ENCODE data around the gene PELI1. TPM values are rescaled to one million over a fixed set of nuclear protein-coding genes. Genes with fewer than 3 reads are reported as not detected.

Gene PELI1
- total and polyA plus RNA-seq, 7 donors = 4.4 to 7.6 (median 6.9) TPM

GRCh38 chr2:64094663-64095382 is 49.4 kb downstream of the PELI1 start:
- TF ChIP-seq CTCF (IDR thresholded peaks at IDR 0.05) = no peak
- Histone ChIP-seq H3K4me1 (no peaks in the 10 kb centered on the region), H3K36me3 (ENCODE audit: insufficient read depth in 1 of 2, low read depth in 1 of 2) (peaks cover 6 to 52% of the 10 kb centered on the region in 2 donors), H3K27ac (no peak overlapping the region), H3K4me3 (no peak overlapping the region), H3K27me3 (ENCODE audit: insufficient read depth in 3 of 3, low read length in 2 of 3) (no peaks in the 10 kb centered on the region), H3K9me3 (no peaks in the 10 kb centered on the region)
- DNase-seq (no peak), ATAC-seq (no peak)
- intact Hi-C loops (cut with DNase I) = no loop called here
- 86 to 89% (median 88%) methylated on average over 12 of the region's 12 CpGs for WGBS, 3 donors

- no peak overlapping the region for H3K4me3 ChIP-seq
- ATAC-seq (no peak), DNase-seq (no peak)
- no peak overlapping the region for H3K27ac ChIP-seq
- H3K9me3 ChIP-seq = no peaks in the 10 kb centered on the region
- intact Hi-C loops (cut with DNase I) = no loop called here
- WGBS, 3 donors = 88 to 89% (median 89%) methylated on average over 4 of the region's 4 CpGs
- H3K36me3 ChIP-seq (ENCODE audit: insufficient read depth in 1 of 2, low read depth in 1 of 2) = peaks cover 6 to 47% of the 10 kb centered on the region in 2 donors
- H3K4me1 ChIP-seq = no peaks in the 10 kb centered on the region
- no peak for TF ChIP-seq CTCF (IDR thresholded peaks at IDR 0.05)
- no peaks in the 10 kb centered on the region for H3K27me3 ChIP-seq (ENCODE audit: insufficient read depth in 3 of 3, low read length in 2 of 3)
These were observed 50.9 kb downstream of the PELI1 start for GRCh38 chr2:64093341-64093740.

DNA sequence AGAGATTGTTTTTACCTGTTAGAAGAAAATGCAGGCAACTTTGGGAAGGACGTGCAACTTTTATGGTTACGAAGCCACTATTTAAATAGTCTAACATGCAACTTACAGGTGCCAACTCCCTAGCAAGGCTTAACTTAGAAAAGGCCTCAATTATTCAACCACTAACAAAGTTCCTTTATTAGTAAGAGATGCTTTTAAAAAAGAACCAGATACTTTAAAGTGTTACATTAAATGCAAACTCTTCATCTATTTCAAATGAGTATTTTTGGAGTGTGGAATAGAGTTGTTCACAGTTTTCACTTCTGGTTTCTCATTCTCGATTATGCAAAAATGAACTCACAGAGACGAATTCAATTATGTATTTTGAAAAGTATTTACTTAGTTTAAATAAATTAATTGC is 51.7 kb downstream of the PELI1 start:
- H3K36me3 ChIP-seq (ENCODE audit: insufficient read depth in 1 of 2, low read depth in 1 of 2) = peaks cover 6 to 47% of the 10 kb centered on the region in 2 donors
- H3K9me3 ChIP-seq = no peaks in the 10 kb centered on the region
- no peak for TF ChIP-seq CTCF (IDR thresholded peaks at IDR 0.05)
- DNase-seq (no peak), ATAC-seq (no peak)
- H3K27ac ChIP-seq = no peak overlapping the region
- 91 to 97% (median 96%) methylated on average over 4 of the region's 4 CpGs for WGBS, 3 donors
- intact Hi-C loops (cut with DNase I) = no loop called here
- no peaks in the 10 kb centered on the region for H3K27me3 ChIP-seq (ENCODE audit: insufficient read depth in 3 of 3, low read length in 2 of 3)
- H3K4me3 ChIP-seq = no peak overlapping the region
- no peaks in the 10 kb centered on the region for H3K4me1 ChIP-seq

DNA sequence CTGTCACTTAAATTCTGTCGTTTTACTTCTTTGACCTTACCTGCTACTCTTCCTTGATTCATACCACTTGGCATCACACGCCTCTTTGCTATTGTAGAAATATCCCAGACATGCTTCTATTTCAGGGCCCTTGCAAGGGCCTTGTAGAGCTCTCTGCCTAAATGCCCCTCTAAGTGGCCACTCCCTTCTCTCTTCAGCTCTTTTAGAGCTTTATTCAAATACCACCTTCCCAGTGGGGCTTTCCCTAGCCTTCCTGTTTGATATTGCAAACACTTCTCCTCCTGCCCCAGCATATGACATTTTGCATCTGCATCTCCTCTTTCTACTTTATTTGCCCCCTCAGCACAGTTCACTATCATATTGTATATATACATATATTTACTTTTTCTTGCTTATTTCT is 54.0 kb downstream of the PELI1 start:
- no peak for ATAC-seq
- H3K27ac ChIP-seq = no peak overlapping the region
- H3K27me3 ChIP-seq (ENCODE audit: insufficient read depth in 3 of 3, low read length in 2 of 3) = no peaks in the 10 kb centered on the region
- TF ChIP-seq CTCF (IDR thresholded peaks at IDR 0.05) = no peak
- no peak for DNase-seq
- H3K4me1 ChIP-seq = peaks cover 4% of the 10 kb centered on the region
- peaks cover 6 to 35% of the 10 kb centered on the region in 2 donors for H3K36me3 ChIP-seq (ENCODE audit: insufficient read depth in 1 of 2, low read depth in 1 of 2)
- intact Hi-C loops (cut with DNase I) = no loop called here
- WGBS, 3 donors = 80 to 84% (median 80%) methylated on average over 2 of the region's 2 CpGs
- H3K4me3 ChIP-seq = no peak overlapping the region
- H3K9me3 ChIP-seq = no peaks in the 10 kb centered on the region

Measured in psoas muscle (tissue), 8 donors.